ENCODE measurements around the gene PTBP1. TPM values are rescaled to one million over a fixed set of nuclear protein-coding genes. Genes with fewer than 3 reads are reported as not detected.
A peak's percentile ranks its signal among the peaks of the same experiment; 100 is the strongest.

The PTBP1 gene
- total RNA-seq, 1 donor from 2014 or later = 198 TPM

DNA sequence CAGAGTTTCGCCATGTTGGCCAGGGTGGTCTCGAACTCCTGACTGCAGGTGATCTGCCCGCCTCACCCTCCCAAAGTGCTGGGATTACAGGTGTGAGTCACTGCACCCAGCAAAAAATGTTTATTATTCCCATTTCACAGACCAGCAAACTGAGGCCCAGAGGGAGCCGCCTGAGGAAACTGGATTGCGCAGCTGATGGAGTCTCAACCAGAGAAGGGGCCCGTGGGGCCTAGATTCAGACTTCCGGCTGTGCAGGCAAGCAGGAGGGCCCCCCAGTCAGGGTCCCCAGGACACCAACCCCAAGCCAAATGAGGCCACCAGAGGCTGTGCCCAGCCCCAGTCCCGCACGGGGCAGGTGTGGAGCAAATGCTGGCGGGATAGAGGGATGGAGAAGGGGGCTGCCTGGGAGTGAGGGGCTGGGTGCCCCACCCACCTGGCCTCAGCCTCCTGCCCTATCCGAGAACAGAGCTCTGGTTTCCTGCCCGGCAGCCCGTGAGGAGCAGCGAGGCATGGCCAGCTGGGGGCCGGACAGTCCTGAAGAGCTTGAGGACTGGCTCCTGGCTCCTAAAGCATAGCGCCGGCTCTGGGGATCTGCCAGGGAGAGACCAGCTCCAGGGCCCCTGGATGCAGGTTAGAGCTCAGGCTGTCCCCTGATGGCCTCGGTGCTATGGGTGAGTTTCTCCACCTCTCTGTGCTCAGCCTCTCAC, 24.4 kb upstream of the PTBP1 start:
- DNase-seq (ENCODE audit: low read depth, low spot score) = no peak

- DNase-seq (ENCODE audit: low read depth, low spot score) = no peak
Observed at GRCh38 chr19:776549-776948, 20.7 kb upstream of the PTBP1 start.

DNA sequence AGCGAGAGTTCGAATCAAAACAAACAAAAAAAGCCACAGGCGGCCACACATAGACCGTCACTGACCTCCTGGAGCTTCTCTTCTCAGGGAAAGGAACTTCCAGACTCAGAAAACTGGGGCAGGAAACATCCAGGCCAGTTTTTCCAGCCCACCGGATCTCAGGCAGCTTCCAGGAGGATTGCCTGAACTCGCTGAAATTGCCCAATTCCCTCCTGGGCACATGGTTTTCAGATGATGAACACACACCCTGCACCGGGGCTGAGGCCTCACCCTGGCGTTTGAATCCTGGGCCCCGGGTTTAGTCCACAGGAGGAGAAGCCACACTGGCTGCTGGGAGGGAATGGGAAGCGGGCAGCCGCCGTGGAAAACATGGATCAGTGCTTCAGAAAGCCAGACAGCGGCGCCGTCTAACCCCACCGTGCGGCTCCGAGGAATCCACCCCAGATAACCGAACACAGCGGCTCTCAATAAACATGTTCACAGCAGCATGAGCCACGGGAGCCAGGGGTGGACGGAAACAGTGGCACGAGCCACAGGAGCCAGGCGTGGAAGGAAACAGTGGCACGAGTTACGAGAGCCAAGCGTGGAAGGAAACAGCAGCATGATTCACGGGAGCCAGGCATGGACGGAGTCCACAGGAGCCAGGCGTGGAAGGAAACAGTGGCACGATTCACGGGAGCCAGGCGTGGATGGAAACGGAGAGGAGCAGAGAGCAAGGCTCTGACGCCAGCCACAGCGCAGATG, 18.2 kb upstream of the PTBP1 start:
- DNase-seq (ENCODE audit: low read depth, low spot score) = no peak

DNA sequence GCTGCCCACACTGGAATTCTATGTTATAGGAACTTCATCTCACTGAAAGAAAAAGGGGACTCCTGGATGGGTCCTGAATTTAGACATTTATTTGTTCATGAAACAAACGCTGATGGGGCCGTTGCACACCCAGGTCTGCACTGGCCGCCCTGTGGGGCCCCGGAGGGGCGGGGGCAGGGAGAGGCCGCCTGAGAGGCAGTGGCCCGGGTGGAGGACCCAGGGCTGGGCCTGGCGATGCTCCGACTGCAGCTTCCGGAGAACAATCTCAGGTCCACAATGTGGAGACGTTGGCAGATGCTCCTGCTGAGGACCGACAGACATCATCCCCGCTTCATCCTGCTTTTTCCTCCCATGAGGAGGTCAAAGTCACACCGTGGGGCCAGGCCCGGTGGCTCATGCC, 16.3 kb upstream of the PTBP1 start:
- no peak for DNase-seq (ENCODE audit: low read depth, low spot score)

GRCh38 chr19:781800-782184, 15.5 kb upstream of the PTBP1 start:
- no peak for DNase-seq (ENCODE audit: low read depth, low spot score)

DNA sequence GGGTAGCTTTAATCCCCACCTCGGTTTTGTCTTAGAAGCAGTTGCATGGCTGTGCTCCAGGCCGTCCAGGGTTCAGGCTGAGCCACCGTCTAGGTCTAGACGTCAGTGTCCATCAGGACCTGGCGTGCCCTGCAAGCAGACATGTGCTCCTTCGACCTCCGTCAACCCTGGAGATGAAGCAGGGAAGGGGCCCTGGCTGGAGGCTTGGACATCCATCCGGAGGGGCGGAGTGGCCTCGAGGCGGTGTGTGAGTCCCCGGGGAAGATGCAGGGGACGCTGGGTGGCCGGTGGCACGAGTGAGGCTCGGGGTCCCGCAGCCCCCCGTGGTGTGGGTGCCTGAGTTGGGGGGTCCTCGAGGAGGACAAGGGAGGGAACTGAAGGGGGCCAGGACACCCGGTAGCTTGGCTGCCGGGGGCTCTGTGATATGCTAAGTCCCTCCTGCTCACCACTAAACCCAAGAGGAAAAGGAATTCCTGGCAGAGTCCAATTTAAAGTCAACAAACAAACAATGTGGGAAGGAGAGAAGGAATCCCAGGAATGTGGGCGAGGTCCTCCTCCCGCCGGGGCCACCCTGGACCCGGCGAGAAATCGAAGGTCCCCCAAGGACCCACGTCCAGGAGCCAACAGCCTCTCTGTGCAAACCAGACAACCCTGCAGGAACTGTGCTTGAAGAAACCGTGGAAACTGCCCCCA, 14.9 kb upstream of the PTBP1 start:
- DNase-seq (ENCODE audit: low read depth, low spot score) = peak; percentile 60

DNA sequence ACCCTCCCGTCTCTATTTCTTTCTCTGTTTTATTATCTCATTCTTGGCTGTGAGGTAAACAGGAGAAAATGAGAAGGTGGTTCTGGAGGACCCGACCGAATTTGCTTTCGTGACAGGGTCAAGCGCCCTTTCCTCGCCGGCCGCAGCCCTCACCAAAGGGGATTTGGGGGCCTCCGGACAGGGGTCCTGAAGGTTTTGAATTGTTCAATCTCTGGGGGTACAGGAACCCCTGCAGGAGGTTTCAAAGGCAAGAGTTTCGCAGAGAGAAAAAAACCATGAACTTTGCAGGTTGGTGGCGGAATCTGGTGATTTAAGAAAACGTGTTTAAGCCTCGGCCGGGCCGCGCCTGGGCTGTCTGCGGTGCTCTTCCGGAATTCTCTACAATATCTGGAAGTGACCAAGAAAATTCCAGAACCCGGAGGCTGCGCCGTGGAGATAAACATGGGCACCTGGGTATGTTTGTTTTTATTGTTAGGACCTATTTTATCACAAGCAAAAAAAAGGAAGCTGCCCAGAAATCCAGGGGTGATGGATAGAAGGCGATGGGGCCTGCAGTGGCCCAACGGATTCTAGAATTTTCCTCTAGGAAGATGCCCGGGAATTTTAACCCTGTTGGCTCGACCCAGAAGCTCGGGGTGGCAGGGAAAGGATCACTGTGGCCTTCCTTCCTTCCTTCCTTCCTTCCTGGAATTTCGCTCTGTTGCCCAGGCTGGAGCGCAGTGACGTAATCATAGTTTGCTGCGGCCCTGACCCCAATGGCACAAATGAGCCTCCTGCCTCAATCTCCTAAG, 14.2 kb upstream of the PTBP1 start:
- DNase-seq (ENCODE audit: low read depth, low spot score) = peak; percentile 75

GRCh38 chr19:784541-784940, 12.7 kb upstream of the PTBP1 start:
- DNase-seq (ENCODE audit: low read depth, low spot score) = no peak

- no peak for DNase-seq (ENCODE audit: low read depth, low spot score)
Observed at GRCh38 chr19:787536-787935, 9.7 kb upstream of the PTBP1 start.

GRCh38 chr19:788686-788982, 8.6 kb upstream of the PTBP1 start:
- no peak for DNase-seq (ENCODE audit: low read depth, low spot score)

- DNase-seq (ENCODE audit: low read depth, low spot score) = no peak
Observed at GRCh38 chr19:788983-789700, 8.1 kb upstream of the PTBP1 start.

DNA sequence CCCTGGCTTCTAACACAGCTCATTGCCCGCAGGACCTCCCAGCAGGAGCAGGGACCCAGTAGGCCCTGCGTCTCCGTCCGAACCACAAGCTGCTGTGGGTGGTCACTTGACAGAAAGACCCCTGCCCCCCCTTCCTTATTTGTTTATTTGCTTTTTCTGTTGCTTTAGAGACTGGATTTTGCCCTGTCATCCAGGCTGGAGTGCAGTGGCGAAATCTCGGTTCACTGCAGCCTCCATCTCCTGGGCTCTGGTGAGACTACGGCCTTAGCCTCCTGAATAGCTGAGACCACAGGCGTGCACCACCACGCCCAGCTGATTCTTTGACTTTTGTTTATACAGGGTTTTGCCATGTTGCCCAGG, 7.6 kb upstream of the PTBP1 start:
- DNase-seq (ENCODE audit: low read depth, low spot score) = no peak

- no peak for DNase-seq (ENCODE audit: low read depth, low spot score)
Observed at GRCh38 chr19:791007-791566, 6.2 kb upstream of the PTBP1 start.

DNA sequence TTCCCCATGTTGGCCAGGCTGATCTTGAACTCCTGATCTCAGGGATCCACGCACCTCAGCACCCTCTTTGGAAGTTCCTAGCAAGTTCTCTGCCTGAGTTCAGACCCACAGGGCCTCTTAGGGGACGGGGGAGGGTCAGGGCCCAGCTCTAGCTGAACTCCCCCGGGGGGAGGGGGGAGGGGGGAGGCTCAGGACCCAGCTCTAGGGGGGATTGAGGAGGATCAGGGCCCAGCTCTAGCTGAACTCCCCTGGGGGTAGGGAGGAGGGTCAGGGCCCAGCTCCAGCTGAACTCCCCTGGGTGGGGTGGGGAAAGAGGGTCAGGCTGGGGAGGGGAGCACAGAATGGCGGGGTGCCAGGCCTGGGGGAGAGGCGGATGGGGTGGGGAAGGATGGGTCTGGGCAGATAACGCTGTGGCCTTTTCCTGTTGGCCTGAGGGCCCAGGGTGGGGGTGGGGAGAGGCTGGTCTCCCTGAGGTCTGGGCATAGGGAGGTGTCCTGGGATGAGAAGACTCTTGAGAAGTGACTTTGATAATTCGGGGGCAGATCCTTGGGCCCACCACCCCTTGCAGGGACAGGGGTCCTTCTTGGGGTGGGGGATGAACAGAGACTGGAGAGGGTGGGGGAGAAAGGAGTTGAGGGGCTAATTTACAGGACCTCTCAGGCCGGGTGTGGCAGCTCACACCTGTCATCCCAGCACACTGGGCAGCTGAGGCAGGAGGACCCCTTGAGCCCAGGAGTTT, 5.5 kb upstream of the PTBP1 start:
- no peak for DNase-seq (ENCODE audit: low read depth, low spot score)

DNA sequence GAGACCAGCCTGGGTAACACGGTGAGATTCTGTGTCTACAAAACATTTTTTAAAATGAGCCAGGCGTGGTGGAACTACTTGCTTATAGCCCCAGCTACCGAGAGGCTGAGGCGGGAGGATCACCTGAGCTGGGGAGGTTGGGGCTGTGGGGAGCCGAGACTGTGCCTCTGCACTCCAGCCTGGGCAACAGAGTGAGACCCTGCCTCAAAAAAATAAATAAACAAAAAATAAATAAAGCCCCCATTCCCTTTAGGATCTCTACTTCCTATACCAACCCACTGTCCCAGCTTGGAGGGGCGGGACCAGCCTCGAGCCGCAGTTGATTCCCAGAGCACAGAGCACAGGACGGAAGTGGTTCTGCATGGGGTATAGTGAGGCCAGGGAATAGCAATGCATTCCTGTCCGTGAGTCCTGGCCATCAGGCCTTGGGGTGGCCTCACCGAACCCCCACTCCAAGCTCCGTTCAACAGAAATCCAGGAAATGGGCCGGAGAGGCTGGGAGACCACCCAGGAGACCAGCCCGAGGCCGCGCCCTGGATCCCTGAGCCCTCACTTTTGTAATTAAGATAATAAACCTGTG, 4.9 kb upstream of the PTBP1 start:
- no peak for DNase-seq (ENCODE audit: low read depth, low spot score)

- no peak for DNase-seq (ENCODE audit: low read depth, low spot score)
Observed at GRCh38 chr19:793806-794205, 3.4 kb upstream of the PTBP1 start.

DNA sequence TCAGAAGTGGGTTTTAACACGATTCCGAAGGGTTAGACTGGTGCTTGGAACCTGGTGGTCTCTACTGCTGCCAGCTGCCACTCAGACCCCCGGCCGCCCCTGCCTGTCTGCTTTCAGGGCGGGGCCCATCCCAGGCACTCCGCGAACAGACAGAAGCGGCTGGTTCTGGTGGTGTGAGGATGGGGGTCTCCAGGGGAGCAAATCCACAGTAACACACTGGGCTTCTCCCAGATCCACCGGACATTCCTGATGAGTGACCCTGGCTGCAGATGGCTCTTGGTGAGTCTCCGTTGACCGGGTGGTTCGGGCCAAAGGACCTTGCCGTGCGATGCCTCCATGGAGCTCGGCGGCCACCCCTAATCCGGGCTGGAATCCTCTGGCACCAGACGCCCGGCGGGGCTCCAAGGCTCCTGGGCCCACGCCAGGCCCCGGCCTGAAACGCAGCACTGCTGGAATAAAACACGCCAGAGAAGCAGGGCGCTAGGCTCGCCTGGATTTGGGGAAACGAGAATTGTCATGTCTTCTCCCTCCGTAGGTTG, 2.1 kb upstream of the PTBP1 start:
- DNase-seq (ENCODE audit: low read depth, low spot score) = no peak

- no peak for DNase-seq (ENCODE audit: low read depth, low spot score)
Observed at GRCh38 chr19:795691-796581, 1.3 kb upstream of the PTBP1 start.

All from pulmonary artery endothelial cell (primary cell).